CMK (cell line): ENCODE measurements around the gene SSU72.
"Not testable (repeated sequence)": the region's sequence is repeated elsewhere in the genome, so short reads cannot be mapped to it uniquely, and the experiment has no call there.

Experiments used
- DNase-seq: peaks from one replicate; pipeline ENCODE4 v3.0.0-alpha.2; 2010; ENCODE audit warnings: low read depth

The SSU72 gene

DNA sequence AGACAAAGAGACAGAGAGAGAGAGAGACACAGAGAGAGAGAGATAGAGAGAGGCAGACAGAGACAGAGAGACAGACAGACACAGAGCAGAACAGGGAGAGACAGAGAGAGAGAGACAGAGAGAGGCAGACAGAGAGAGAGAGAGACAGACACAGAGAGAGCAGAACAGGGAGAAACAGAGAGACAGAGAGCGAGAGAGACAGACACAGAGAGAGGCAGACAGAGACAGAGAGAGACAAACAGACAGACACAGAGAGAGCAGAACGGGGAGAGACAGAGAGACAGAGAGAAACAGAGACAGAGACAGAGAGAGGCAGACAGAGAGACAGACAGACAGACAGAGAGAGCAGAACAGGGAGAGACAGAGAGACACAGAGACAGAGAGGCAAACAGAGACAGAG lies 20.7 kb upstream of the SSU72 start:
- DNase-seq: not testable (repeated sequence)

DNA sequence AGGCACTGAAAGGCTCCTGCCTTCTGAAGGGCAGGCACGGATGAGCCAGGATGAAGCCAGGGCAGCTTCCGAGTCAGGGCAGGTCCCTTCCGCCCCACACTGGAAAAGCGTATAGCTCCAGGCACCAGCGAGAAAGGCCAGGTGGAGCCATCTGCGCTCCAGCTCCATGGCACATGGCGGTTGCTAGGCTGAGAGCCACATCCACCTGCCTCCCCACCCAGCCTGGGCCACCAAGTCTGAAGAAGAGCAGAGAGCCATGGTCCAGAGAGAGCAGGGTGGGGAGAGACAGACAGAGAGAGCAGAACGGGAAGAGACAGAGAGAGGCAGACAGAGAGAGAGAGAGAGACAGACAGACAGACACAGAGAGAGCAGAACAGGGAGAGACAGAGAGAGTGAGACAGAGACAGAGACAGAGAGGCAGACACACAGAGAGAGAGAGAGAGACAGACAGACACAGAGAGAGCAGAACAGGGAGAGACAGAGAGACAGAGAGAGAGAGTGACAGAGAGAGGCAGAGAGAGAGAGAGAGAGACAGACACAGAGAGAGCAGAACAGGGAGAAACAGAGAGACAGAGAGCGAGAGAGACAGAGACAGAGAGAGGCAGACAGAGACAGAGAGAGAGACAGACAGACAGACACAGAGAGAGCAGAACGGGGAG lies 20.1 kb upstream of the SSU72 start:
- DNase-seq: no peak

DNA sequence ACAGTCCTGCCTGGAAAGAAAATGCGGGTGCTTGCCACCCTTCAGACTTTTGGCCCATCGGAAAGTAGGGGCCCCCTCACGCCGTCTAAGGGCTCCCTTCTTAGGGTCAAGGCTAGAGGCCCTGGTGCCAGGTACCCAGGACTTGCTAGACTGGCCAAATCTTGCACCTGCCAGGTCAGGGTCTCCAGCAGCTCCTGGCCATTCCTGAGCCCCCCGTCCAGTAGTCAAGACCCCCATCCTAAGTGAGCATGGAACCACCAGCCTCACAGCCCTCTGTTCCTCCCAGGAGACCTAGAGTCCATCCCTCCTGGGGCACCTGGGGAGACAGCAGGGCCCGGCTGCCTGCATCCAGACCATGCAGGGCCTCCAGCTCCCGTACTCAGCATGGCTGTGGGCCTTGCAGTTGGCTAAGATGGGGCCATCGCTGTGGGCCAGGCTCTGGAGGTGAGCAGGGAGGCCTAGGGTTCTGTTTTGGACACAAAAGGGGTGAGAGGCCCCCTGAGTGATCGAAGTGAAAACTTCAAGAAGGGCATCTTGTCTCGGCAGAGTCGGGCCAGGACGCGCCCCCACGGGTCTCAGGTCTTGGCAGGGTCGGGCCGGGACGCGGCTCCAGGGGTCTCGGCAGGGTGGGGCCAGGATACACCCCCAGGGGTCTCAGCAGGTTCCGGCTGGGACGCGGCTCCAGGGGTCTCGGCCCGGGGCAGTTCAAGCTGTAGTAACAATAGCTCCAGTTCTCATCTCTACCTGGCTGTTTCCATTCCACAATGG lies 19.4 kb upstream of the SSU72 start:
- DNase-seq: no peak

- no peak for DNase-seq
Measured at GRCh38 chr1:1591452-1591851, 16.8 kb upstream of the SSU72 start.

GRCh38 chr1:1583347-1584010 lies 8.8 kb upstream of the SSU72 start:
- DNase-seq: no peak

GRCh38 chr1:1582585-1583346 lies 8.1 kb upstream of the SSU72 start:
- no peak for DNase-seq

GRCh38 chr1:1578371-1578940 lies 3.8 kb upstream of the SSU72 start:
- DNase-seq: no peak

DNA sequence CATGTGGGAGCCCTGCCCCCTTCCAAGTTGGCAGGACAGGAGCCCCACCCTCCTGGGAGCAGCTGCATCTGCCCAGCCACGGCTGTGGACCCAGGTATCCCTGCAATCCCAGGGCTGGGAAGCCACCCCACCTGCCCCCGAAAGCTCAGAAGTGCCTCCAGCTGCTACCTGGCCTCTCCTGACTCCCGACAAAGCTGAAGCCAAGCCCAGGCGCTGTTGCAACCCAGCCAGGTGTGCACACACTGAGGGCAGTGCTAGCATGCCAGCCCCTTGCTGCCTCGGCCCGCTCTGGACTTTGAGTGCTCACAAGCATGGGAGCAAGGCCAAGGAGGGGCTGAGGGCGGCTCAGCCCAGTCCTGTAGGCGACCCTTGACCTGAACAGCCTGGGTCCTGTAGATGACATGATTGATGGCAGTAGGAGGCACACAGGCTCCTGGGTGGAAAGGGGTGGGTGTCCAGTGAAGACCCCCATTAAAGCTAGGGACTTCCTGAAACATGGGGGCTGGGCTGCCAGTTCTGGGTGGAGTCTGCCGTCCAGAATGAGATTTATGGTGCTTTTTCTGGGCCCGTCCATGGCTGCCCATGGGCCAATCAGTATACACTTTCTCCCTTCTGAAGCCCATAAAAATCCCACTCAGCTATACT lies 2.8 kb upstream of the SSU72 start:
- no peak for DNase-seq

DNA sequence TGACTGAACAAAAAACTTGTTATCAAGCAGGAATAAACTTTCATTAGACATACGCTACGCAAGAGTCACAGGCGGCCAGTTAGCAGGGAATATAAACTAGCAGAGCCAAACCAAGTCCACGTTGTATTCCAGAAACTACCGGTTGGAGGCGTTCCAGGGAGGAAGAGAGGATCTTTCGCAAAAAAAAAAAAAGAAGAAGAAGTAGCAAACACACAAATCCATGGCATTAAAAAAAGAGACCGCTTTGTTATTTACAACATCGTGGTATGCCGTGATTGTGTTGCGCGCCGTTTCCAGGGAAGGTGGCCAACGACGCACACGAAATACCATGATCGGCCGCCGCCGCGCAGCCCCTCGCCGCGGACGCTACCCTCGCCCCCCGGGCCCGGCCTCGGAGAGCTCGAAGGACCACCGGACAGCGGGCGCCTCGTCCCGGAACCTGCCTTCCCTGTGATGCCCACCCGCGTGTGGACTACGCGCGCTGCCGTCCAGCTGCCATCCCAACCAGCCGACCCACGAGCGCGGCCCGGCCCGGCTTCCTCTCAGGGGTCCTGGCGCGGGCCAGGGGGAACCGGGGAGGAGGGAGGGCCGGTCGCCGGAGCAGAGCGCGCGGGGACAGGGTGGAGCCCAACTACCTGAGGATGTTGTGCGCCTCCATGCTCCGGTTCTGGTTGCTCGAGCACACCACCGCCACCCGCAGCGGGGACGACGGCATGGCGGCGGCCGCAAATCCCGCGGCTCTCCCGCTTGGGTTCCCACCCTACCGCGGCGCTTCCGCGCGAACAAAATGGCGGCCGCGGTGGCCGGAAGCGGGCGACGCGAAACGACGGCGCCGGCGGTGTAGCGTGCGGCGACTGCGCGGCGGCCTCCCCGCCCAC lies 581 bp downstream of the SSU72 start:
- DNase-seq: no peak

DNA sequence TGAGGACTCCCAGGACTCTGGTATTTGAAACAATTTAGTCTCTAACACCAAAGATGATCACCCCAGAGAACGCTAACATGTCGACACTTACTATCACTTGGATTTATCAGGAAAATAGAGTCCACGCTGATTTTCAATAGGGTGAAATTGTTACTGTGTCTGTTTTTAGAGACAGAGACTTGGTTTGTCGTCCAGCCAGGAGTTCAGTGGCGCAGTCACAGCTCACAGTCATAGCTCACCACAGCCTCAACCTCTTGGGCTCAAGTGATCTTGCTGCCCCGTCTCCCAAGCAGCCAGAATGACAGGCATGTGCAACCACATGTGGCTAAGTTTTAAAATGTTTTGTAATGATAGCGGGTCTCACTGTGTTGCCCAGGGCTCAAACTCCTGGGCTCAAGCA lies 5.3 kb downstream of the SSU72 start:
- no peak for DNase-seq

- no peak for DNase-seq
Measured at GRCh38 chr1:1567891-1568291, 6.8 kb downstream of the SSU72 start.

- no peak for DNase-seq
Measured at GRCh38 chr1:1567152-1567875, 7.3 kb downstream of the SSU72 start.

DNA sequence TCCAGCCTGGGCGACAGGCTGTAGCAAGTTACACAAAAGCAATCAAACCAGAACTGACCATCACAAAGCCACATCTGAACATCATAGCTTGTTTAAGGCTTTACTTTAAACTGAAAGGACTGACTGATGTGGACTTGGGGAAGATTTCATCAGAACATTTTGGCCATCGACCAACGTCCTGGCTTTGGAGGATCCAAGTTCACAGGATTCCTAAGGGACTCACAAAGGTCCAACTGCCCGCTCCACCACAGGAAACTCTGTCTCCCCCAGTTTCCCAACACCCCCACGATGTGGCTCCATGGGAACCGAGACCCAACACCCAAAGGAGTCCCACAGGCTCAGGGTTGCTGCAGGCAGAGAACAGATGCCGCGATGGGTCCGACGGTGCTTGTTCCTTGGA lies 9.3 kb downstream of the SSU72 start:
- DNase-seq: no peak

GRCh38 chr1:1564268-1564667 lies 10.4 kb downstream of the SSU72 start:
- no peak for DNase-seq

DNA sequence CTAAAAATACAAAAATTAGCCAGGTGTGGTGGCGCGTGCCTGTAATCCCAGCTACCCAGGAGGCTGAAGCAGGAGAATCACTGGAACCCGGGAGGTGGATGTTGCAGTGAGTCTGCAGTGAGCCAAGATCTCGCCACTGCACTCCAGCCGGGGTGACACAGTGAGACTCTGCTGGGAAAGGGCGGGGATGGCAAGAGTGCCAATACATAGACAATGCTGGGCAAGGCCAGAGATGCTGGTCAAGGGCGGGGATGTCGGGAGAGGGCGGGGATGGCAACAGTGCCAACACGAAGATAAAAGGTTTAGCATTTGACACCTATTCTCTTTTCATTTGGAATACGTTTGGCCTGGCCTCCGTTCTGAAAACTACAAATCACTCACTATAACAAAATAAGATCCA lies 11.0 kb downstream of the SSU72 start:
- DNase-seq: no peak

DNA sequence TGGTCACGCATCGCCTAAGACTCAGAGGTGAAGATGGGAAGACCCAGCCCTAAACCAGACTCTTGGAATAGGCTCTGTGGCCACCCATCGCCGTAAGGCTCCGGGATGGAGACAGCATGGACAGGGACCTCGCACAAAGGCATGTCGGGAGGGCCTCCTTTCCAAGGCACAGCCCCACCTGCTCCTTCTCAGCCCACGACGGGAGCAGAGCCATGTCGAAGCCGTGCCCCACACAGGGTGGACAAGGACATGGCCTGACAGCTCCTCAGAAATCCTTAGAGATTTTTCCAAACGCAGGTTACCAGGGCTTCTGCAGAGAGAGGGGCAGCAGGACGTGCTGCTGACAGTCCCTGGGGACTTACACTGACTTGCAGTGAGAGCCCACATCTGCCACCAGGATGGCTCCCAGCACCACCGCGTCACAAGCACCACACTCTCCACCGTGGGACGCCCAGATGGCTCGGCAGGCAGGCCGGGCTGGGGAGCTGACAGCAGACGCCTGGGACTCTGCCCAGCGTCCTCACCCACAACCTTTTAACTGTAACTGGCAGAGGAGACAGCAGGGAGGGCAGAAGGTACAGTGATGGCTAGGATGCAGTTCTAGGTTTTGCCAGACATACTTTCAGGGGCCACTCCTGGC lies 12.0 kb downstream of the SSU72 start:
- DNase-seq: no peak

DNA sequence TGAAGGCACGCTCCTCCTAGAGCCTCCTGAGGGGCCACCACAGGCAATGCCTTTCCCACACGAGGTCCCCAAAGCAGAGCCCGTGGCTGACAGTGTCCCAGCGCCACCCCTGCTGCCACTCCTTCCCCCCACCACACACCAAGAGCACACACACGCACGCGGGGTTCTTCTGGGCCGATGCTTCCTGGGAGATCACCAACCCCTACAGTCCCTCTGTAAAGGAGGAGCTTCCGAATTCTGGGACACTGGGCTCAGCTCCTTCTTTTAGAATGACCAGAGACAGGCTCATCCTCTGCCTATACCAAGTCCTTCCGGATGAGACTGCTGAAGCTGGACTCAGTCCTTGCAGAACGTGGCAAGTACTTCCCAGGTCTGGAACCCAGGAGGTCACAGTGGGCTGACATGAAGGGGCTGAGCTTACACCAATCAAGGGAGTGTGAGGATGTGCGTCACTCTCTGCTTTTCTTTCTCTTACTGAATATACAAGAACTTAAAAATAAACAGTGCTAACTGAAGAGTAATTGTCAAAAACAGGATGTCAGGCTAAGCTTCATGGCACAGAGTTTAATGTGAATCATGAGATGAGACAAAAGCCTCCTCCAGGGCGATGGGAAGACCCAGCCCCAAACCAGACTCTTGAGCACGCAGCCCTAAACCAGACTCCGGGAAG lies 12.7 kb downstream of the SSU72 start:
- DNase-seq: no peak

DNA sequence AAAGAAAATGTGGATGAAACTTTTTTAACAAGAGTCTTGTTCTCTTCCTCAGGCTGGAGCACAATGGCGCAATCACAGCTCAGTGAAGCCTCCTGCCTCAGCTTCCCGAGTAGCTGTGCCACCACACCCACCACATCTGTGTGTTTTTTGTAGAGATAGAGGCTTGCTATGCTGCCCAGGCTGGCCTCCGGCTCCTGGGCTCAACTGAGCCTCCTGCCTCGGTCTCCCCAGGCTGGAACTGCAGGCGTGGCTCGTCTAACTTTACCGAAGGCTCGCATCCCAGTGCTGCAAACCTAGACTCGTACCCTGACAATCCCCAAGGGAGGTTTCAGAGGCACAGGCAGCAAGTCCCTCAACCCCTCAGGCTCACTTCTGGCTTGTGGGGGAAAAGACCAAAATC lies 14.5 kb downstream of the SSU72 start:
- DNase-seq: no peak

GRCh38 chr1:1559066-1559465 lies 15.6 kb downstream of the SSU72 start:
- DNase-seq: no peak
